Adrenal gland (tissue), 5 donors: ENCODE results near the gene CCDC85C.

Experiments used
- POLR2A ChIP-seq, 2 donors: fragments of 450-650 bp; IDR thresholded peaks; one replicate each; pipeline ENCODE4 v1.6.1; 2017; ENCODE audit warnings: antibody characterized with exemption in 2 of 2, mild to moderate bottlenecking in 2 of 2, moderate library complexity in 1 of 2
- TF ChIP-seq, protein P1 (sequence below), 6 experiments: fragments of 450-650 bp in 4 of 6; fragments of 200-600 bp in 2 of 6; sonication (generic) in 1 of 6; IDR thresholded peaks; 1 replicate in 5 of 6; 2 replicates in 1 of 6; pipeline versions ENCODE4 v1.5.1 to v1.8.0; 2016 to 2021; ENCODE audit warnings: antibody characterized with exemption in 6 of 6, mild to moderate bottlenecking in 2 of 6, moderate library complexity in 1 of 6
- donor health status: DM: no; HTN: no; CAD: no.

DNA sequence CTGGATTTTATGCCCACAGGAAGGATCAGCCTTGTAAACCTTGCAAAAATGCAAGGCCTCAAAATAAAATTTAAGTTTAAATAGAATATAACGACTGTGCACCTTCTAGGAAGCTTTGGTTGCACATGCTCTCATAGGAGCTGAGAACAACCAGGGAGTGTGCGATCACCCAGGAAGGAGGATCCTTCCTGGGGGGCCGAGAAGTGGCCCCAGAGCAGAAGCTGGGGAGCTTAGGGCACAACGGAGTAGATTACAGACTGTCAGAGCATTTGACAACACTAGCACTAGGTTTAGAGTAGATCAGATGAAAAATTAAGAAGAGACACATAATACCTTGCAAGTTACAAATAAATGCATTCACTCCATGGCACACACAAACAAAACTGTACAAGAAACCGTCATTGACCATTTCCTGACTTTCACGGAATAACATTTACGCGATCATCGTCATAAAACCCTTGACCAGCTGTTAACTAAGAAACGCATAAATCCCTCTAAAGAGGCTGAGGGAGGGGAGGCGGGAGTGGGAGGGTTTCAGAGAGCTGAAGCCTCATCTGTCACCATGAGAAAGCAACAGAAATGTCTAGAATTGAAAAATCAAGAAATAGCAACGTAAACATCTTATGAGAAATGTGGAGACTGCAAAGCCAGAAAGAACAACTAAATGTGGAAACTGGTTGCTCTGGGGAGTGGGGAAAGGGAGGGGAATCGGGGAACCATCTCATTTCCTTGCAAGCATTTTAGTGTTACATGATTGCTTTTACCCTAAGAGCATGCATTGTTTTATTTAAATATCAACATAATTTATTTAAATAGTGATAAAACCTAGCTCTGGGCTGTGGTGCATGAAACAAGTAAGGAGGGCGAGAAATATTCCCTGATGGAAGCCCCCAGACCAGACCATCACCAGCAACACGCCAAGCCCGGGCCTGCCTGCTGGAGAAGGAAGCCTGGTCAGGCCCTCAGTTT lies 13.1 kb upstream of the CCDC85C start:
- TF ChIP-seq, protein P1, sequence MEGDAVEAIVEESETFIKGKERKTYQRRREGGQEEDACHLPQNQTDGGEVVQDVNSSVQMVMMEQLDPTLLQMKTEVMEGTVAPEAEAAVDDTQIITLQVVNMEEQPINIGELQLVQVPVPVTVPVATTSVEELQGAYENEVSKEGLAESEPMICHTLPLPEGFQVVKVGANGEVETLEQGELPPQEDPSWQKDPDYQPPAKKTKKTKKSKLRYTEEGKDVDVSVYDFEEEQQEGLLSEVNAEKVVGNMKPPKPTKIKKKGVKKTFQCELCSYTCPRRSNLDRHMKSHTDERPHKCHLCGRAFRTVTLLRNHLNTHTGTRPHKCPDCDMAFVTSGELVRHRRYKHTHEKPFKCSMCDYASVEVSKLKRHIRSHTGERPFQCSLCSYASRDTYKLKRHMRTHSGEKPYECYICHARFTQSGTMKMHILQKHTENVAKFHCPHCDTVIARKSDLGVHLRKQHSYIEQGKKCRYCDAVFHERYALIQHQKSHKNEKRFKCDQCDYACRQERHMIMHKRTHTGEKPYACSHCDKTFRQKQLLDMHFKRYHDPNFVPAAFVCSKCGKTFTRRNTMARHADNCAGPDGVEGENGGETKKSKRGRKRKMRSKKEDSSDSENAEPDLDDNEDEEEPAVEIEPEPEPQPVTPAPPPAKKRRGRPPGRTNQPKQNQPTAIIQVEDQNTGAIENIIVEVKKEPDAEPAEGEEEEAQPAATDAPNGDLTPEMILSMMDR (IDR thresholded peaks at IDR 0.05): no peak
- no peak for TF ChIP-seq POLR2A (IDR thresholded peaks at IDR 0.05)
